K562 (cell line): ENCODE results near the gene ACOT7. TPM values are rescaled to one million over a fixed set of nuclear protein-coding genes. Genes with fewer than 3 reads are reported as not detected.

Experiments used
- ATAC-seq: fragments of 200-7000 bp; cut with Tn5 transposase; 3 replicates; pipeline ENCODE4 v1.9.1; 2020; ENCODE audit warnings: moderate library complexity
- BruUV-seq: library from RNA; stranded (reverse); fragments of 400-500 nt; replicated peaks from 2 replicates; lab custom pipeline; 2021; lab: Mats Ljungman, UMichigan
- CTCF ChIA-PET: fragments of 300-600 bp; formaldehyde crosslinking; extraction: SDS; loops from one replicate; lab custom pipeline; 2021; ENCODE audit warnings: low intra/inter-chr PET ratio; lab: Yijun Ruan, JAX
- POLR2A ChIA-PET: fragments of 300-600, 350-650 bp; sonication (Branson Sonifier 250); formaldehyde crosslinking; extraction: SDS; loops from one replicate; lab custom pipeline; 2021; ENCODE audit warnings: antibody characterized with exemption, inconsistent platforms; lab: Yijun Ruan, JAX
- DNase-seq, 4 experiments: peaks; one replicate each; pipeline versions ENCODE4 v3.0.0 to v3.0.0-alpha.2; 2011 to 2018; ENCODE audit warnings: low spot score in 3 of 4, mixed read lengths in 3 of 4; ENCODE audit errors: extremely low read depth in 1 of 4
- FAIRE-seq: peaks from 2 replicates; lab custom pipeline; 2011; peaks lifted over from hg19 to GRCh38; lab: Jason Lieb, UNC
- H2AFZ ChIP-seq: 2 replicates; pipeline ENCODE4 v1.6.0; 2011; ENCODE audit warnings: low read depth, low read length, control low read depth, inconsistent platforms
- H3K27ac ChIP-seq: fragments of 200-600 bp; 3 replicates; pipeline ENCODE4 v1.8.0; 2011; ENCODE audit warnings: low read depth, mild to moderate bottlenecking, control low read depth, inconsistent platforms, low read length, moderate library complexity, mixed read lengths; ENCODE audit errors: extremely low read depth
- H3K27me3 ChIP-seq, 2 experiments: fragments of 300-600 bp in 1 of 2; 2 replicates in 1 of 2; 3 replicates in 1 of 2; pipeline versions ENCODE4 v1.6.0 to v1.8.0; 2011; ENCODE audit warnings: inconsistent platforms in 2 of 2, low read length in 2 of 2, mild to moderate bottlenecking in 1 of 2, mixed read lengths in 1 of 2, moderate library complexity in 1 of 2; ENCODE audit not compliant: control insufficient read depth in 2 of 2, insufficient read depth in 2 of 2
- H3K36me3 ChIP-seq: fragments of 300-600 bp; 3 replicates; pipeline ENCODE4 v1.8.0; 2011; ENCODE audit warnings: mild to moderate bottlenecking, low read length, inconsistent platforms; ENCODE audit not compliant: control insufficient read depth, insufficient read depth
- H3K4me1 ChIP-seq, 2 experiments: fragments of 200-600 bp in 1 of 2; replicated peaks in 1 of 2; 2 replicates in 1 of 2; 3 replicates in 1 of 2; pipeline versions ENCODE4 v1.5.1 to v1.8.0; 2011; ENCODE audit warnings: inconsistent platforms in 2 of 2, low read length in 2 of 2, mild to moderate bottlenecking in 1 of 2, mixed read lengths in 1 of 2, moderate library complexity in 1 of 2; ENCODE audit not compliant: control insufficient read depth in 2 of 2, insufficient read depth in 2 of 2
- H3K4me2 ChIP-seq: 2 replicates; pipeline ENCODE4 v1.6.1; 2011; ENCODE audit warnings: low read length, control low read depth, inconsistent platforms, mixed read lengths; ENCODE audit not compliant: insufficient read depth
- H3K4me3 ChIP-seq: fragments of 200-600 bp; sonication (generic), shearing (Covaris generic); 2 replicates; pipeline ENCODE4 v1.5.1; 2016; ENCODE audit warnings: control low read depth, inconsistent platforms
- H3K79me2 ChIP-seq: fragments of 200-600 bp; 3 replicates; pipeline ENCODE4 v1.8.0; 2011; ENCODE audit warnings: low read length, inconsistent platforms; ENCODE audit not compliant: control insufficient read depth, insufficient read depth
- H3K9ac ChIP-seq, 2 experiments: 2 replicates each; pipeline versions ENCODE4 v1.6.0 to v1.6.1; 2011; ENCODE audit warnings: low read depth in 2 of 2, low read length in 2 of 2, control low read depth in 1 of 2, inconsistent platforms in 1 of 2, mild to moderate bottlenecking in 1 of 2, mixed read lengths in 1 of 2; ENCODE audit not compliant: insufficient read depth in 1 of 2
- H3K9me1 ChIP-seq: one replicate; pipeline ENCODE4 v1.6.0; 2011; ENCODE audit warnings: inconsistent platforms, mild to moderate bottlenecking, low read length, moderate library complexity; ENCODE audit not compliant: control insufficient read depth, insufficient read depth
- H3K9me3 ChIP-seq: replicated peaks from 2 replicates; pipeline ENCODE4 v1.5.1; 2011; ENCODE audit warnings: low read depth, low read length, inconsistent platforms; ENCODE audit not compliant: control insufficient read depth, insufficient read depth
- H4K20me1 ChIP-seq: replicated peaks from 2 replicates; pipeline ENCODE4 v1.6.1; 2011; ENCODE audit warnings: low read length, inconsistent platforms, mixed read lengths; ENCODE audit not compliant: control insufficient read depth, insufficient read depth
- ETV1 ChIP-seq: fragments of 450-650 bp; conservative IDR thresholded peaks from 2 replicates; pipeline ENCODE4 v1.6.1; 2016; ENCODE audit warnings: missing genetic modification characterization, control low read depth, low read depth, missing compliant biosample characterization
- MAX ChIP-seq: sonication (generic); formaldehyde crosslinking; IDR thresholded peaks from 2 replicates; pipeline ENCODE4 v1.9.0; 2022; ENCODE audit warnings: mild to moderate bottlenecking, missing genetic modification reagents
- MITF ChIP-seq: IDR thresholded peaks from 2 replicates; pipeline ENCODE4 v1.6.1; 2014; ENCODE audit warnings: antibody characterized with exemption
- RBFOX2 ChIP-seq: fragments of 200-400 bp; formaldehyde crosslinking; IDR thresholded peaks from 2 replicates; pipeline ENCODE4 v1.6.1; 2017; ENCODE audit warnings: low read depth, mild to moderate bottlenecking, low read length, moderate library complexity
- ZNF23 ChIP-seq: fragments of 250-450 bp; sonication (Bioruptor Pico); IDR thresholded peaks from 2 replicates; pipeline ENCODE4 v1.4.0; 2020; ENCODE audit warnings: mild to moderate bottlenecking
- WGBS: fragments of 100-300 bp; shearing (Covaris generic); methylation state at CpG from one replicate; pipeline ENCODE4 v1.1.6; 2016; ENCODE audit warnings: low coverage, mixed read lengths; ENCODE audit not compliant: insufficient coverage; ENCODE audit errors: missing lambda C conversion rate; 5-methylcytosine and 5-hydroxymethylcytosine counted together
- in situ Hi-C: fragments of 300-500 bp; cut with MboI; formaldehyde crosslinking; loops from 4 replicates; pipeline ENCODE4 v1.15.0; 2018; ENCODE audit warnings: inconsistent platforms, mixed read lengths
- intact Hi-C: fragments of 100-400 bp; cut with micrococcal nuclease; formaldehyde crosslinking; loops from 2 replicates; pipeline ENCODE4 v1.14.2; 2022
- polyA plus RNA-seq, 8 experiments: library from polyadenylated mRNA; depleted of rRNA in 4 of 8; stranded (reverse) in 5 of 8; unstranded in 3 of 8; fragments of >200 nt; fragmentation: Nextera tagmentation in 2 of 8; fragmentation: Illumina TruSeq in 1 of 8; extraction: Ambion mirVana in 2 of 8; extraction: Trizol in 1 of 8; gene quantifications; 2 replicates each; pipeline versions ENCODE4 v1.2.1 to v1.2.3, GENCODE V29; 2011 to 2014; ENCODE audit warnings: inconsistent platforms in 1 of 8, missing spikeins in 1 of 8
- total RNA-seq, 7 experiments: library from RNA; depleted of rRNA in 6 of 7; stranded (reverse); fragments of >200 nt in 6 of 7; fragmentation: Illumina TruSeq in 2 of 7; extraction: Trizol in 2 of 7; gene quantifications; 2 replicates each; pipeline versions ENCODE4 v1.2.1 to v1.2.3, GENCODE V29; 2011 to 2021; ENCODE audit warnings: low replicate concordance in 1 of 7

Gene ACOT7
- total and polyA plus RNA-seq, 9 of the 15 experiments (the other 6 are each of a cell fraction or from before 2014, with no cell fraction given), result 7.0 to 92.6 (median 37.2) TPM

GRCh38 chr1:6225651-6226050 is 167.9 kb downstream of the ACOT7 start:
- no peak overlapping the region for H2AFZ ChIP-seq
- H3K27ac ChIP-seq, result no peak overlapping the region
- no peak overlapping the region for H3K4me2 ChIP-seq
- FAIRE-seq (no peak), ATAC-seq (no peak), DNase-seq (no peak)
- H3K27me3 ChIP-seq, result no peaks in the 10 kb centered on the region
- no peaks in the 10 kb centered on the region; the same call in 2 of the 3 replicates for H3K79me2 ChIP-seq
- 0 out of 2 replicates have a peak, but pooled peaks cover 7% of the 10 kb centered on the region for H4K20me1 ChIP-seq
- CTCF ChIA-PET, result no interaction called here
- no peaks in the 10 kb centered on the region for H3K4me1 ChIP-seq
- 96% methylated on average over 8 of the region's 8 CpGs for WGBS
- no TSS peak for BruUV-seq
- intact Hi-C loops (no loop called here), in situ Hi-C loops (no loop called here)
- H3K9ac ChIP-seq, result no peak overlapping the region
- no peaks in the 10 kb centered on the region for H3K9me3 ChIP-seq
- POLR2A ChIA-PET, result interaction anchor here (0.9 to 1.6 kb wide), 7 partner anchors 8 to 23 kb away, joined by 3 to 5 read pairs (median 4); partner anchors contain the start of gene ICMT
- no peak overlapping the region for H3K4me3 ChIP-seq
- H3K9me1 ChIP-seq, result no peaks in the 10 kb centered on the region
- H3K36me3 ChIP-seq, result peaks cover 90% of the 10 kb centered on the region; the same call in 2 of the 3 replicates
- TF ChIP-seq MAX (0 out of 2 replicates have a peak, but pooled peaks have one; percentile 13), ETV1 (no peak)
- TF ChIP-seq, all 486 proteins: peak for 1

- intact Hi-C loops, result no loop called here
- ChIA-PET POLR2A (interaction anchor here (0.7 to 1.6 kb wide), 6 partner anchors 9 to 259 kb away, joined by 3 to 5 read pairs (median 3); no protein-coding TSS in a partner anchor), CTCF (no interaction called here)
- DNase-seq (no peak), FAIRE-seq (no peak), ATAC-seq (no peak)
- H2AFZ ChIP-seq, result no peak overlapping the region
- BruUV-seq, result no TSS peak
- H3K79me2 ChIP-seq, result no peaks in the 10 kb centered on the region; the same call in 2 of the 3 replicates
- H4K20me1 ChIP-seq, result 0 out of 2 replicates have a peak, but pooled peaks cover 7% of the 10 kb centered on the region
- 86% methylated on average over 15 of the region's 15 CpGs for WGBS
- H3K27me3 ChIP-seq, result no peaks in the 10 kb centered on the region
- TF ChIP-seq ZNF23 (CRISPR knock-in tag) (no peak), MITF (no peak), RBFOX2 (0 out of 2 replicates have a peak, but pooled peaks have one; percentile 7)
- in situ Hi-C loops, result no loop called here
- no peaks in the 10 kb centered on the region for H3K4me1 ChIP-seq
- H3K9ac ChIP-seq, result no peak overlapping the region
- no peaks in the 10 kb centered on the region for H3K9me1 ChIP-seq
- H3K36me3 ChIP-seq, result peaks cover 85% of the 10 kb centered on the region; the same call in 2 of the 3 replicates
- H3K9me3 ChIP-seq, result no peaks in the 10 kb centered on the region
- no peak overlapping the region for H3K27ac ChIP-seq
- H3K4me3 ChIP-seq, result no peak overlapping the region
- no peak overlapping the region for H3K4me2 ChIP-seq
These were observed 168.8 kb downstream of the ACOT7 start for GRCh38 chr1:6224718-6225117.
